Stimulated activated CD4-positive, alpha-beta T cell treated with anti-CD3 and anti-CD28 coated beads, Interleukin-12 subunit alpha, Interleukin-12 subunit beta, amount 100 ng/mL, for 24 hours (primary cell): Measurements from ENCODE around the gene FEZF1.
"Not testable (repeated sequence)": the region's sequence is repeated elsewhere in the genome, so short reads cannot be mapped to it uniquely, and the experiment has no call there.

Source experiments
- DNase-seq, 2 experiments: peaks; one replicate each; pipeline ENCODE4 v3.0.0-alpha.2; 2020; ENCODE audit warnings: low read depth in 2 of 2

Gene FEZF1

DNA sequence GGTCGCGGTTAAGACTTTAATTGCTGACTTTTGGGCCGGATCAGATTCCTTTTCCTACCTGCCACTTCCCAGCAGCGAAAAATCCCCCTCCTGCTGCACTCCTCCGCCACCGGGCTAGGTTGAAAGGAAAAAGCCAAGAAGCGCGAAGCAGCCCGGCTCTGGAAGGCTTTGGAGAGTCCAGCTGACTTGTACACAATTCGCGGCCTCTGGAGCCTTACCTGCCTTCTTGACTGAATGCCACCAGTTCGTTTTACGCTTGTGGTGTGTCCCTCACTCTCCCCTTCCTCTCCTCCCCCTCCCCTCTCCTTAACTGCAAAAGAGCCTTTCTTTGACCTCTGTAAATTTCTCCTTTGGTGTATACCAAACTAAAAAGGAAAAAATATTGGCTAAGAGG, 2.7 kb upstream of the FEZF1 start:
- no peak for DNase-seq

DNA sequence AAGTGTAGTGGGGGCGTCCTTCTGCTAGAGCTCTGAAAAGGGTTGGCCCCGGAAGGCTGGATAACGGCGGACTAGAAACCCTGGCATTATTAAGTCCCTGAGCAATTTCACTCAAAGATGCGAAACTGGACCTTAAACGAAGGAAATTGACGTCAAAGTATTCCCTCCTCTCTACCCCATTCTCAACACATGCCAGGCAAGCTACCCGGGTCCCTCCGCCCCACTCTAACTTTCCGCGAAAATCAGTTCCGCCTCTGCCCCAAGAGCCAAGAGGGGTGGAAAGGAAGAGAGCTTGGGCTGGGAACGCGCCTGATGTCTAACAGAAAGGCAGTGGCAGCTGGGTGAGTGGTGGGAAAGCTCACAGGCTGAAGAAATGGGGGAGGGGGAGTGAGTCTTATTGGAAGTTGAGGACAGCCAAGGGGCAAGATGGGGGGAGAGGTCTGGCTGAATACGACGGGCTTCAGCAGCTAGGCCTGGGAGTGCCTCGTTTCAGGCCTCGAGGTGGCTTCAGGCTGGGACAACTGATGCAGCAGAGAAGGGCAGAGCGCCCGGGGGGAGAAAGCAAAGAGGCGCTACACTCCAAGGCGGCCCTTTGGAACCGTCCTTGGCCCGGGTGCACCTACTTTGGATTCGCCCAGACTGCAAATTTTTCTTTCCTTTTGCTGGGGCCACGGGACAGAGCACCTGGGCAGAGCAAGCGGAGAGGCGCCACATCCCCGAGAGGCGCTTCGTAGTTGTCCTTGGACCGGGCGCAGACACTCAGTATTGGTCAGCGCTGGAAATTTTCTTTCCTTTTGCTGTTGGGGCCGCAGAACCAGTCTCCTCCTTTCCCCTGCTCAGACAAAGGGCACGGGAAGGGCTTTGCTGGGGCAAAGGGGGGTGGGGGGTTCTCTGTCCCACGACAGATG, 2.0 kb upstream of the FEZF1 start:
- DNase-seq, result no peak

DNA sequence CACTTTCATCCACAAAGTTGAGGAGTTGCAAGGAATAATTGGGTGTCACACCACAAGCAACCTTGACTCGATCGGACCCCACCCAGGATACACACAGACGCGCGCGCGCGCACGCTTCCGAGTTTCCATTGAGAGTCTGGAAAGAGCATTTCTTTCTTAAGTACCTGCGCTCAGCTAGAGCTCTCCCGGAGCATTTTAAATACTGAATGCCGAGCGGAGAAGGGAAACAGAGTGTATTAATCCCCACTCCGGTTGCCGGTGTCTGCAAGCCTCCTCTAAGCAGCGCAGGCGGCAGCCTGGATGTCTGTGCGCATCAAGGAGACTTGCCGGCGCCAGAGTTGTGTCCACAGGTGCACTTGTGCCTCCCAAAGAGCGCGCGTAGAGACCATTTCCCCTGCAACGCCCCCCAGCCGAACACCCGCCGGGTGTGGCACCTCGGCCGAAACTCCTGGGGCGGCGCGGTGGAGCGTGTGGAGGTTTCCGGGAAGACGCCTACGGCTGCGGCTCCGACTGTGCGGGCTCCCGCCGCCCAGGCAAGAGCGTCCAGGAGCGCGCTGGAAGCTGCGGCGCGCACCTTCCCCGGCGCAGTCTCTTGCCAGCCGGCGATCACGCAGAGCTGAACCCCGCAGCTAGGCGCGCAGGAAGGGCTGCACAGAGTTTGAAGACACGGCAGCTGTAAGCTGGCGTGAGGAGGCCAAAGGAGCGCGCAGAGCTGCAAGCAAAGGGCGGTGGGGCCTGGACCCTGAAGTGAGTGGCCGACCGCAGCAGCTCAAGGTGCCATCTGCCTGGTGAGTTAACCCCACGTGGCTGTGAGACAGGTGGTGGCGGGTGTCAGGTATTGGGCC, 1.1 kb upstream of the FEZF1 start:
- no peak for DNase-seq

DNA sequence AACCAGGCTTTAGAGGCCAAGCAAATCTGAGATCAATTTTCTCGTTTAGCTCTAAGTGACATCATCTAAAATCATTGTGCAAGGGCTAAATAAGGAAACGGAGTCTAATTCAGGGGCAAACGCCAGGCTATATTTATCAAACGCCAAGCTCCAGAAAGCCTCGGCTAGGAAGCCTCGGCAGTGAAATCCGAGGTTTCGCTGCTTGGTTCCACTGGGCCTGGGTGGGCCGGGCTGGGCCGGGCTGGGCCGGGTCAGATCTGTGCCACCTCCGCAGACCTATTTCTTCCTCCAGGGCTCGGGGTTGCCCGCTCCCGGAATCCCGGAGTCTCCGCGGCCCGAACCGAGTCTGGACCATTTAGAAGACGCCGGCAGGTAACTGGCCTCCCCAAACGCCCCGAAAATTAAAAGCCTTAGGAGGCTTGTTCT, 459 bp upstream of the FEZF1 start:
- DNase-seq, result no peak

DNA sequence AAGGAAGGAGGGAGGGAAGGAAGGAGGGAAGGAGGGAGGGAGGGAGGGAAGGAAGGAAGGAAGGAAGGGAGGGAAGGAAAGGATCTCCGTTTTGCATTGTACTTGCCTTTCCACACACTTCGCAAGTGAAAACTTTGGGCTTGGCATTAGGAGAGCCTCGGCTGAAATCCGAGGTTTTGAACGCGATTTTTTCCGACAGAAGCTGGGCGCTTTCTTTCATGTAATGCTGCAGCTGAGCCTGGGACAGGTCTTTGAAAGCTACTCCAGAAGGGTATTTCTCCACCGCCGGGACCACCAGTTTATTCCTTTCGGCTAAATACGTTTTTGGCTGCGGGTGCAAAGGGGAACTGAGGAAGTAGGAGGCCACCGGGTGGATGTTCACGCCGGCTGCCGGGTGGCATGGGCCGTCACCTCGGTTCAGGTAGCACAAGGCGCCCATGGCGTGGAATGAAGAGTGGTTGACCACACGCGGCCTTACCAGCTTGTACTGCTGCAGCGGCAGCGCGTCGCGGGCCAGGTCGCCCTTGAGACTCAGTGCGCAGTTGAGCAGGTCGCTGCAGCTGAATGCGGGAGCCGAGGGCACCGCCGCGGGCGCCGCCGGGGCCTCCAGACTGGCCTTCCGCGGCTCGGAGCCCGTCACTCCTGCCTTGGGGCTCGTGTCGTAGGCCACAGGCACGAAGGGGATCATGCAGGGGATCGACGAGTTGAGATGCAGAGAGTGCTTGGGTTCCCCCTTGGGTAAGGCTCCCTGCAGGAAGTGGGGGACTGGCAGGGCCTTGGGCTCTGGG, 825 bp downstream of the FEZF1 start:
- no peak for DNase-seq

DNA sequence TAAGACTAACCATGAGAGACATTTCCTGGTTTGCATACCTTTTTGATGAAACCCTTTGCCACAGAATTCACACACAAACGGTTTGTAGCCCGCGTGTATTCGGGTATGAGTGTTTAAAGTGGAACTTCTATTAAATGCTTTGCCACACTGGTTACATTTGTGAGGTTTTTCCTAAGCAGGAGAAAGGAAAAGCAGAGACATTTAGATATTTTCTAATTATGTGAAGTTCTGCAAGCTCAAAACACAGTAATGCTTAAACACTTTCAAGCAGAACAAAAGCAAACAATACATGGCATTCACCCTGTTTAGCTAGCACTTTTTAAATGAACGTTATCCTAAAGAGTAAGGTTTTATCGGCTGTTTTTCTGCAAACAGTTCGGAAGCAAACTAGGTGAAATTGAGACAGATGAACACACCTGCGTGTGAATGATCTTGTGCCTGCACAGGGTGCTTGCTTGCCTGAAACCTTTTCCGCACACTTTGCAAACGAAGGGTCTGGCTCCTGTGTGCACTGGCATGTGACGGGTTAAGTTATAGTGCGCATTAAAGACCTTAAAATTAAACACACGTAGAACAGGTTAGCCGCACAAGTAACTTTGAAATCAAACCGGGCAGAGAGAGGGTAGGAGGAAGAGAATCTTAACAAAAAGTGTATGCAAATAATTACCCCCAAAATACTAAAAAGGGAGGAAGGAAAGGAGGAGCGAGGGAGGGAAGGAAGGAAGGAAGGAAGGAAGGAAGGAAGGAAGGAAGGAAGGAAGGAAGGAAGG, 1.6 kb downstream of the FEZF1 start:
- DNase-seq, result no peak

DNA sequence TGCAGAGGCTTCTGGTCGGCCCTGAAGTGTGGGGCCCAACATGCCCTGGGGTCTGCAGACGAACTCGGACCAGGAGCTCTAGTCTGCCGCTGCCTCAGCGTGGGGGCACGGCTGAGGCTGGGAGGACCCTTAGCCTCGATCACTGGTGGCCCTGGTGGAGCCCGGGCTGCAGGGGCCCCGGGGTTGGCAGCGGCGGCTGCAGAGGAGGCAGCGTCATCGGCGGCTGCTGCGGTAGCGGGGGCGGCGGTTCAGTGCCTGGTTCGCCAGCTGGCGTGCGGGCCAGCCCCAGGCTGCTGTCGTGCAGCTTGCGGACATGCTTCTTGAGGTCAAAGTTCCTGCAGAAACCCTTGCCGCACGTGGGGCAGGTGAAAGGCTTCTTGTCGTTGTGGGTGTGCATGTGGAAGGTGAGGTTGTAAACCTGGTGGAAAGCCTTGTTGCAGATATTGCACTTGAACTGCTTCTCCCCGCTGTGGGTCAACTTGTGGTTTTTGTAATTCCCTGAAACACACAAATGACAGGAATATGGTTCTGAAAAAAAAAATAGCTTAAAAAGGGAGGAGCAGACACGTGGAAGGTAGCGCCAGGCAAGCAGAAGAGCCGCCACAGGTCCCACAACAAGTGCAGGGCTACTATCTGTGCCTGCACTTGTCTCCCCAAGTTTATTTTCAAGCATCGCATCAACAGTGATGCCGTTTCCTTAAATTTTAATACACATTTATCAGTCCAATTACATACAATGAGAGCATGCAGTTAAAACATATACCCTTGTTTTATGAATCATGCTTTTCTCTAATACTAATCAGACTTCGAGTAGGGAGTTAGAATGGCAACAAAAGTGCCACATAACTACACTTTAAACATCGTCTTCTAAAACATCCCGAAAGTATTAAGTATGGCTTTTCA, 2.4 kb downstream of the FEZF1 start:
- DNase-seq, result no peak

DNA sequence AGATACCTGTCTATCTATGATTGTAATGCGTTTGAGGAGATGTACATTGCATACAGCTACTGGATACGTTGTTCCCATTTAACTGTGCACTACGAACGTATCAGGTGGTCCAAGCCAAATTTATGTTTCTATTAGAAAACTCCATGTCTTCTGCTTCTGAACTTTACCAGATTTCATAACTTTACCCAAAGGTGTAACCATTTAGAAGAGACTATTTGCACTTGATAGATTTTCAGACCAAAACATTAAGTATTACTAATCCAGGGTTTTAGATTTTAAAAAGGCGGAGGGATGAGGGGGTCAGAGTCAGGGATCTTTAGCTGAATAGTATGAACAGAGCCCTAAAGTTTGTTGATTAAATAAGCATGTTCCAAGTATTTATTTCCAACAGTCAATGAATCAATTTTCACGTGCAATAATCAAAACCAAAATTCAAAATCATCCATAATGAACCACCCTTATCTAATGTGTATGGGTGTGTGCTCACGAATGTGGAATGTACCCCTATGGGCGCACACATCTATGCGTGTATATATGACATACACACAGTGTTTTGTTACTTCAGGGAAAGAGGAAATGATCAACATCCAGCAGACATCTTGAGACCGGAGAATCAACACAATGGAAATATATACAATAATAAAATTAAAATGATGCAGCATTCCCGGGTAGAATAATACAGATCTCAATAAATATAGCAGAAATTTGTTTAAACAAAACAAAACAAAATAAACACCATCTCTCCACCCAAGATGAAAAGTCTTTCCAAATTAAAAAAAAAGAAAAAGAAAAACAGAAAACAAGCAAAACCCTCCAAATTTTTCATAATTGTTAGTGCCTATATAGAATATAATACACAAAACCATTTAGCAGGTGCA, 3.4 kb downstream of the FEZF1 start:
- DNase-seq, result no peak

DNA sequence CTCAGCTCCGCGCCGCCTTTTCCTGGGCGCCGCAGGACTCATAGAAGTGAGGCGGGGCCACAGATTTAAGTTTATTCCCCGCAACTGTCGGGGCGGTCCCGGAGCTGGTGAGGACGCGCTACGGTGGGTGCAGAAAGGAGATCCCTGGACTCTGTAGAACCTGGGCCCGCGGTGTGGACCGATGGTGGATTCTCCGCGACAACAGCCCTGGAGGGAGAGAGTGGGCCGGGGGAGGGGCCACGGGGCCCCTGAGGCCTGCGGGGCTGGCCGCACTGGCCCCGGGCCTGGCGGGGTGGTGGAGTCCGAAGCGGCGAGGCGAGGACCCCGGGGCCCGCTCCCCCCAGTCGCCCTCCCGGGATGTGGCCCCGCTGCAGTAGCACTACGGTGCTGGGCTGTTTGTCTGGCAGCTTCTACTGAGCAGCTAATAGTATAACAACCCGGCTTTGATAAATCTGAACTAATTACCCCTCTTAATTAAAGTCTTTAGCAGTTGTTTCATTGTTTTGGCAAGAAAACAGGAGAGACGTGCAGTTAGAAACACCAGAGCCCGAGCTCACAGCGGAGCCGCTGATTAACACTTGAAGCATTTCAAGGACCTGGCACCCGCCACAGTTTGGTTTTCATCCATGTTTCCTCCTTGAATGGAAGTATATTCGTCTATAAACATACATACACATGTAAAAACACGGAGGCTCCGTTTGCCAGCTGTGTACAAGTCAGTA, 4.2 kb downstream of the FEZF1 start:
- DNase-seq, result no peak

DNA sequence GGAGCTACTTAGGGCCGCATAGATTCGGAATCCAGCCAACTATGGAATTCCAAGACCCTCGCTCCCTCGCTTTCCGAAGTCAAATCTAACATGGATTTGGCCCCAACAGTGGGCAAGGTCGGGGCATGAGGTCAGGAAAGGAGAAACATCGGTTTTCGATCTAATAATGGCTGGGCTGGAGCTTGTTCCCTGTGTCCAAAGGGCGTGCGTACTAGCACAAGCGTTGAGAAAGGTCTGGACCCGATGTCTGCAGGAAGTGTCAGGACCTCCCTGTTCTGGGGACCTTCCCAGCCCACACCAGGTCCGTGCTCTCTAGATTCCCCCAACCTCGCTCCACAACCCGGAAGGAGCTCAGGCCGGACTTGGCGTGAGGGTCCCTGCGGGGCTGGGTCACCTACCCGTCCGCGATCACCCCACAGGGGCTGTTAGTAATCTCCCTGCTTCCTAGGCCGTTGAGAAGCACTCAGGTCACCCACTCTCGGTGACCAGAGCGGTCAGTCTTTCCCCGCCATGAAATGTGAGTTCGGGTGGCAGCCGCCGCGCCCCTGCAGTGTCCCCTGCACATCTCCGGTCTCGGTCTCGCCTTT, 4.8 kb downstream of the FEZF1 start:
- DNase-seq, result no peak

DNA sequence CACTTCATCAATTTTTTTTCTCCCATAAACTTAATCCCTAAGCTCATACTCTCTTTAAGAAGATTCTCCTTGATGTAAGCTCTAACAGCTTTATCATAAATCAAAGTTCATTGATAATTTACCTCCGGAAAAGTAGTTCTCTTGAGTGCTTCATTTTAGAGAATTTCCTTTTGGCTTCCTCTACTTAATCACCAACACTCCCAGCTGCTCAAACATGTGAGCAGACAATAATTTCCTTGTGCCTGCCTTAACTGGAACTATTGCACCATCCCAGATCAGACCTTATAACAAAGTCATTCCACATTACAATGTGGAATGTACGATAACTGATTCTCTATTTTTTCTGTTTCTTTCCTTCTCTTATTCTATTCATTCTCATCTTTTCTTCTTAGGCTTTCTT, 5.9 kb downstream of the FEZF1 start:
- DNase-seq, result no peak

DNA sequence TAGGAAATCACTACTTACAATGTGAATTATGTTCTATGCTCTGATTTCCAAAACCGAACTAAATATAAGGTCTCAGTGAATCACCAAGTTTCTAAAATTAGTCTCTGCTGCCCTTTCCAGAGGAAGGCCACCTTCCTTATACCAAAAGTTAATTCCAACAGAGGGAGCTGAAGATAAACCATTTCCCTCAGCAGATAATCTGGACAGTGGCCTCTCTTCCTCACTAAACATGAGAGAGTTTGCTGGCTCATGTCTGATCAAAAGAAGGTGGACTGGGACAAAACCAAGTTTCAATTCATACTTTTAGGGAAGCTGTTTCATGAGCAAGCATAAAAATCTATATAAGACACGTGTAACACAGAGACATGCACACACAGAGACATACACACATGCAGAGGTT, 6.4 kb downstream of the FEZF1 start:
- DNase-seq, result no peak

DNA sequence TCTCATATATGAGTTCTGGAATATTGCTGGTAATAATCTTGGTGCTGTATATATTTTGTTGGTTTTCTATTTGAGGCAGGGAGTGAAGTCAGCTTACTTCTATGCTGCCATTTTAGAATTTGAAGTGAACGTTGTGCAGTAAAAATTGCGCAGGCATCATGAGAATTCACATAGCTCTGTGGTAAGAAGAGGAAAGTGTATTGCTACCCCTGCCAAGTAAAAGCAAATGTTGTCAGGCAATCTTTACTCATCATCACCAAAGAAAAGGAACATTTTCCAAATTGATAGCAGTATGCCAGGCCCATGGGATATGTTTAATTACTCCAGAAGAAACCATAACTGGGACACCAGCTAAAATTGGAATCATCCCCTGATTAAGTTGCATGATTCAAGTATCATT, 13.4 kb downstream of the FEZF1 start:
- no peak for DNase-seq

DNA sequence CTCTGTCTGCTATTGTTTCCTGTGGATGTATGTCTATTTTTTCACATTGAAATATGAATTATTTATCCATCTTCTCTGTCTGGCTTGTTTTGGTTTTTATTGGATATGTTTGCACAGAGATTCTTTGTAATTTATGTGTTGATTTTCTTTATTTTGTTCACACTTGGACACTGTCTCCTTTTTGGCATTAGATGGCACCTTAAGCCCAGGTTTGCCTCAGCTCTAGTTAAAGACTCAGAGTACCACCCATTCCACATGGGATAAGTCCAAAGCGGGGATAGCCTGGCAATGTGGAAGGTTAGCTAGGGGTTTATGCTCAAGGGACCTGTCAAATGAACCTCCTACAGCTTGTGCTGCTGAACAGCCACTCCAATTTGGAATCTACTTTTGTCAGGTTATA, 14.1 kb downstream of the FEZF1 start:
- DNase-seq, result no peak

DNA sequence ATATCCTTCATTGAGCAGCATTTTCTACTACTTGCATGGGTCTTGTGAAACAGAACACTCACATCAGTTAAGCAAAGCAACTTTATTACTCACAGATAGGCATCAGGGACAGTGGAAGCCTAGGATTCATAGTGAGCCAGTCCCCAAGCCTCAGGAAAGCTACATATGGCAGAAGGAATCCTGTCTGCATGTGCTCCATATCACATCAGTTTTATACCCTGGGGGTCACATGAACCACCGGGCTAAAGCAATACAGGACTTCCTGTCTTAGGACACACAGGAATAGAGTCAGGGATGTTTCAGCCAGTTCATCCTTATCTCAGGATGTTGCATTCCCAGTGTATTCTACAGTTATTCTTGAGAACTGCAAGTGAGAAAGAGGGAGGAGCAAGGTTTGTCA, 15.1 kb downstream of the FEZF1 start:
- no peak for DNase-seq

DNA sequence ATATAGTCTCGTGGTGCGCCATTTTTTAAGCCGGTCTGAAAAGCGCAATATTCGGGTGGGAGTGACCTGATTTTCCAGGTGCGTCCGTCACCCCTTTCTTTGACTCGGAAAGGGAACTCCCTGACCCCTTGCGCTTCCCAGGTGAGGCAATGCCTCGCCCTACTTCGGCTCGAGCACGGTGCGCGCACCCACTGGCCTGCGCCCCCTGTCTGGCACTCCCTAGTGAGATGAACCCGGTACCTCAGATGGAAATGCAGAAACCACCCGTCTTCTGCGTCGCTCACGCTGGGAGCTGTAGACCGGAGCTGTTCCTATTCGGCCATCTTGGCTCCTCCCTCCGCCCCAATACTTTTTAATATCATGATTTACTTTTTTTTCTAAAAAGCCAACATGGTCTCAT, 19.9 kb downstream of the FEZF1 start:
- DNase-seq, result not testable (repeated sequence)

DNA sequence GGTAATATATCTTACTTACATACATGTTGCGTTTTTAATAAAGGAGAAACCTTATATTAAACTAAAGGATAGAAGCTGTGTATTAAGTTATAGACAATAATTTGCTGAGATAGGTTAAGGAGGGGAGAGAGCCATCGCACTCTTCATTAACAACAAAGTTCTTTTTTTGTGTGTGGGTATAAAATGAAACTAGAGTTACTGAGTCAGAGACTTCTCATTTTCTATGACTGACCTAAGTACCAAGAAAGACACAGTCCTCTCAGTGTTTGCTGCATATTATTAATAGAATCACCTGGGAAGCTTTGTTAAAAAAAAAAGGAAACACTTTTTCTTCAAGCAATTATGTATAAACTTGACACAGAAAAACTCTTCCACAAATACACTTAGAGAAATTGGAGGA, 31.4 kb downstream of the FEZF1 start:
- DNase-seq, result no peak

DNA sequence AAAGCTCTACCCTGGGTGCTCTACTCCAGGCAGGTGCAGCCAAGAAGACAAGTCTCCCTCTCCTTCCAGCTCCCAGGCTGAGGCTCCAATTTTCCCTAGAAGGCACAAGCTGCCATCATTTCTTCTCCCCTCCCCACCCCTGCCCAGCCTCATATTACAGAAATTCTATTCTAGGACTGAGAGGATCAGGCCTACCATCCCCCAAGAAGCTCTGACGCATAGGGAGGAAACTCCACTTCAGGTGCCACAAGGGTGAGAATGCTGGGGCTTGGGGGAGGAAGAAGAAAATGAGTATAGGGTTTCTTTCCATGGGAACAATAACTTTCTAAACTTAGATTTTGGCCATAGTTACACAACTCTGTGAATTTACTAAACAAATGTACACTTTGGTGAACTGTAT, 35.3 kb downstream of the FEZF1 start:
- DNase-seq, result no peak
